Left kidney (tissue), 2 donors: Measurements from ENCODE around the gene CRACDL. TPM values are rescaled to one million over a fixed set of nuclear protein-coding genes. Genes with fewer than 3 reads are reported as not detected.

Source experiments
- DNase-seq: peaks from one replicate; pipeline ENCODE4 v3.0.0-alpha.2; 2013
- polyA plus RNA-seq: library from polyadenylated mRNA; unstranded; fragments of 120-200 nt; gene quantifications from one replicate; pipeline ENCODE4 v1.2.1, GENCODE V29; 2013; ENCODE audit not compliant: insufficient read length

The CRACDL gene
- polyA plus RNA-seq, 1 donor = 2.5 TPM

GRCh38 chr2:98748292-98749065, 187.5 kb downstream of the CRACDL start:
- no peak for DNase-seq

- no peak for DNase-seq
Observed at GRCh38 chr2:98747888-98748287, 188.1 kb downstream of the CRACDL start.

GRCh38 chr2:98746426-98746825, 189.6 kb downstream of the CRACDL start:
- no peak for DNase-seq

DNA sequence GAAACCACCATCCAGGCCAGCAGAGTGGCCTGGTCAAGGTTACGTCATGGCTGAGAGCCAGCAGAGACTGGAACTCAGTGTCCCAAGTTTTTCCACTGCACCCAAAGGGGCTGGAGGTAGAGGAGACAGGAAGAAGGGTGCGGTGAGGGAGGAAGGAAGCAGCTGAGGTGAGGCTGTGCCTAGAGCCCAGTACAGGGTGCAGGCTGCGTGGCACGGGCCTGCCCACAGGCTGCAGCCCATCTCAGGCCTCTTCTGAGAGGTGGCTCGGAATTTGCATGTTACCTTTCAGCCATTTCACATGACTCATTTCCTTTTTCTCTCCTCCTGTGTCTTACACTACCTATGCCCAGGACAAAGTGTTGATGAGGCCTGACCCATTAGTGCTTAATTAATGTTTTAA, 191.4 kb downstream of the CRACDL start:
- no peak for DNase-seq

Other genes with a start within 250 kb of the CRACDL start
- gene MGAT4A, start 205.1 kb downstream of the CRACDL start, polyA plus RNA-seq = 33.4 TPM
- gene C2orf15, start 205.5 kb upstream of the CRACDL start, polyA plus RNA-seq = 12.8 TPM
- 24.8 TPM for gene TSGA10, start 218.7 kb upstream of the CRACDL start, polyA plus RNA-seq
- gene LIPT1, start 218.7 kb upstream of the CRACDL start, polyA plus RNA-seq = 18.7 TPM
- 59.4 TPM for gene MITD1, start 244.8 kb upstream of the CRACDL start, polyA plus RNA-seq
- gene MRPL30, start 245.0 kb upstream of the CRACDL start, polyA plus RNA-seq = 57.3 TPM